HG02943 (cell line): ENCODE data around the gene CTIF.

Source experiments
- ATAC-seq: cut with Tn5 transposase; IDR thresholded peaks from one replicate; pipeline ENCODE4 v1.9.1; 2021; ENCODE audit warnings: mild to moderate bottlenecking, low read depth, moderate library complexity; ENCODE audit not compliant: unreplicated experiment

CTIF gene

GRCh38 chr18:48660346-48661228 lies 121.8 kb downstream of the CTIF start:
- ATAC-seq: no peak

GRCh38 chr18:48661421-48661820 lies 122.6 kb downstream of the CTIF start:
- ATAC-seq: no peak

GRCh38 chr18:48662011-48662661 lies 123.3 kb downstream of the CTIF start:
- ATAC-seq: no peak

GRCh38 chr18:48663096-48663930 lies 124.5 kb downstream of the CTIF start:
- ATAC-seq: no peak

GRCh38 chr18:48663931-48664847 lies 125.4 kb downstream of the CTIF start:
- ATAC-seq: no peak

GRCh38 chr18:48665654-48666053 lies 126.8 kb downstream of the CTIF start:
- ATAC-seq: no peak

- no peak for ATAC-seq
Measured at GRCh38 chr18:48666613-48667012, 127.8 kb downstream of the CTIF start.

GRCh38 chr18:48667276-48668254 lies 128.7 kb downstream of the CTIF start:
- ATAC-seq: no peak

GRCh38 chr18:48668466-48669179 lies 129.8 kb downstream of the CTIF start:
- no peak for ATAC-seq

GRCh38 chr18:48669180-48669675 lies 130.4 kb downstream of the CTIF start:
- ATAC-seq: no peak

GRCh38 chr18:48669991-48670750 lies 131.3 kb downstream of the CTIF start:
- no peak for ATAC-seq

GRCh38 chr18:48670751-48671560 lies 132.1 kb downstream of the CTIF start:
- ATAC-seq: no peak

- no peak for ATAC-seq
Measured at GRCh38 chr18:48671561-48671945, 132.7 kb downstream of the CTIF start.

- ATAC-seq: no peak
Measured at GRCh38 chr18:48672671-48673340, 134.0 kb downstream of the CTIF start.

GRCh38 chr18:48673456-48673852 lies 134.6 kb downstream of the CTIF start:
- ATAC-seq: no peak
